ENCODE measurements around the gene LRRC15. TPM values are rescaled to one million over a fixed set of nuclear protein-coding genes. Genes with fewer than 3 reads are reported as not detected.

Gene LRRC15
- total and polyA plus RNA-seq, 2 donors (not counting 3 experiments of a cell fraction or from before 2014, with no cell fraction given) = not detected

- Histone ChIP-seq H3K4me3 (replicated peaks in 1 of 3; ENCODE audit: insufficient read depth in 1 of 3, low read depth in 1 of 3, low read length in 3 of 3) (no peak overlapping the region), H3K27ac (ENCODE audit: insufficient read depth, low read depth, low read length) (no peak overlapping the region), H4K20me1 (replicated peaks; ENCODE audit: control insufficient read depth, extremely low read depth, insufficient read depth, low read length) (no peaks in the 10 kb centered on the region), H3K36me3 (ENCODE audit: control insufficient read depth in 2 of 2, extremely low read depth in 1 of 2, insufficient read depth in 2 of 2, low read length in 2 of 2) (no peaks in the 10 kb centered on the region), H2AFZ (ENCODE audit: low read depth, low read length) (peak overlapping the region; percentile 23), H3K9me1 (replicated peaks; ENCODE audit: control insufficient read depth, extremely low read depth, insufficient read depth, low read length) (no peaks in the 10 kb centered on the region), H3K4me1 (ENCODE audit: control insufficient read depth, extremely low read depth, insufficient read depth, low read length) (no peaks in the 10 kb centered on the region), H3K9ac (replicated peaks; ENCODE audit: extremely low read depth, insufficient read depth, low read length) (no peak overlapping the region), H3K79me2 (ENCODE audit: control insufficient read depth, insufficient read depth, low read length) (no peaks in the 10 kb centered on the region), H3K9me3 (replicated peaks; ENCODE audit: control insufficient read depth, insufficient read depth, low read length) (no peaks in the 10 kb centered on the region), H3K27me3 (ENCODE audit: control insufficient read depth in 2 of 2, insufficient read depth in 2 of 2, low read length in 2 of 2) (no peaks in the 10 kb centered on the region), H3K4me2 (ENCODE audit: insufficient read depth, low read length) (no peak overlapping the region)
- TF ChIP-seq POLR2AphosphoS5 (IDR thresholded peaks at IDR 0.05; ENCODE audit: insufficient read depth, low read depth, low read length) (no peak), MYC (IDR thresholded peaks at IDR 0.05; ENCODE audit: low read depth, low read length) (no peak), MAX (IDR thresholded peaks at IDR 0.05; ENCODE audit: insufficient read depth, insufficient read length) (no peak), EZH2 (IDR thresholded peaks at IDR 0.05; ENCODE audit: borderline replicate concordance, low read depth, low read length, severe bottlenecking) (no peak), GATA2 (IDR thresholded peaks at IDR 0.05; ENCODE audit: insufficient read depth, insufficient read length, low read depth, low read length) (no peak), JUN (IDR thresholded peaks at IDR 0.05; ENCODE audit: borderline replicate concordance, insufficient read depth, insufficient read length, low read depth) (no peak)
- CTCF ChIA-PET = interaction anchor here (0.7 to 2.2 kb wide), 5 partner anchors 8 to 659 kb away, joined by 3 to 10 read pairs (median 5); no protein-coding TSS in a partner anchor
- dilution Hi-C loops (cut with MboI; ENCODE audit: extremely low pct_ligation_motif_present, low sequenced_read_pairs) = loop anchor here (25.0 kb wide), 1 partner anchor 562 kb away; no protein-coding TSS in a partner anchor
- BruUV-seq (replicated peaks) = no TSS peak
- intact Hi-C loops (cut with micrococcal nuclease) = no loop called here
- no peak for DNase-seq (ENCODE audit: low read depth, low spot score)
- no peak for FAIRE-seq
- POLR2A ChIA-PET = no interaction called here
Observed at GRCh38 chr3:194323785-194324735, 45.5 kb downstream of the LRRC15 start.
